ENCODE measurements around the gene BANP.
"Not testable (repeated sequence)": the region's sequence is repeated elsewhere in the genome, so short reads cannot be mapped to it uniquely, and the experiment has no call there.

The BANP gene

DNA sequence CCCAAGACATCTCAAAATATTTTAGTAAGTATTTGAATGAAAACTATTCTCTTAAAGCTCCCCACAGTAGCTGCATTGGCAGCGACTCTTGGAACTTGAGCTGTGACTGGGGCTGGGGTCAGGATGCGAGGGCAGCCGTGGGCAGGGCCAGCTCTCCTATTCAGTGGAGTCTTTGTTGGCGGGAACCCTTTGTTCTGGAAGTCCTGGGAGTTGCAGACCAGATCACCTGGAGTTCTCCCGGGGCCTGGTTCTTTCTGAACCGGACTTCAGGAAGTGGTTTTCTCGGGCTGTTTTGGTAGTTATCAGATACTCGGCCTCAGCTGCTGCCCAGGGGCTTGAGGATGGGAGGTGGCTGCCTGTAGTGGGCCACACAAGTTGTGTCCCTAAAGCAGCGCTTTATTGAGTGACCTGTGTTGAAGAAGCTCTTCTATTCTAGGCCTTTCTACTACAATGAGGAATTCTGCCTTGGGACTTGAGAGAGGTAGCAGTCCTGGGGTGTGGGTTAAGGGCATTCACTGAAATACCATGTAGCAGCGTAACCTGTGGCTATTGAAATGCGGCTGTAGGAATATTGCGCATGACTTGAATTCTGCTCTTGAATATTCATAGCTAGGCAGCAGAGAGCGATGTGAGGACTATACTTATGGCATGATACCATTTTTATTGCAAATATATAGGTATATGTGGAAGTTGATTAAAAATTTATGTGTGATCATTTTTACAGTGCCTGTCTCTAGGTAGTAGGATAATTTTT, 77.1 kb downstream of the BANP start:
- not testable (repeated sequence) for DNase-seq (ENCODE audit: low read depth, low spot score)

DNA sequence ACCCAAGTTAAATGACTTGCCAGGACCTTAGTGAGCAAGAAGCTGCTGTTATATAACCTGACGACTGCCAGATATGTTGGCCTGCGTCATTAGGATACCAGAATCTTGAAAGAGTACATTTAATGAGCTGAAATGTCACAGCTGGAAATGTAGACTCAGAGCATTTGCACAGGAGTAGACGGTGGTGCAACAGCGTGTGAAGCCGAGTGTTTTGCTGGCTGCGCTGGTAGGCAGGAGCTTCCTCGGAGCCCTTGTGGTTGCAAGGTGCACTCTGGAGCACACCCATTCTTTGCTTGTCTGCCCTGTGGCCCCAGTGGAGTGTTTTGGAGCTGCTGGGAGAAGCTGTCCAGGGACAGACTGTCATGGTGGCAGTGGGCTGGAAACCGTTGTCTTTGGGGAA, 79.3 kb downstream of the BANP start:
- DNase-seq (ENCODE audit: low read depth, low spot score), result no peak

DNA sequence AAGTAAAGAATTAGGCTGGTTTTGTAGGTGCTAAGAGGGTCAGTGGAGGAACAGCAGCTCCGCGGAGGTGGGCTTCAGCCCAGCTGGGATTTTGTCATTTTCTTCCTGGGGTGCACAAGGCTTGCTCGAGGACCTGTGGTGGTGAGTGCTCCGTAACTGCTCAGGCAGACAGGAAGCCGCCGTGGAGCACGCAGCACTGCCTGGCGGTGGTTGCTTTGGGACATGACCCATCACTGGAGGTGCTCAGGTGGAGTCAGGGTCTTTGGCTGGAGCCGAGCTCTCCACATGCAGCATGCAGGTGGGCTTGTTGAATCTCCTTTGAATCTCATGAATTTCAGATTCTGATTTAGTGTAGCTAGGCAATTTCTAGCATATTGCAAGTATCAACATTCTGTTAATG, 79.7 kb downstream of the BANP start:
- not testable (repeated sequence) for DNase-seq (ENCODE audit: low read depth, low spot score)

DNA sequence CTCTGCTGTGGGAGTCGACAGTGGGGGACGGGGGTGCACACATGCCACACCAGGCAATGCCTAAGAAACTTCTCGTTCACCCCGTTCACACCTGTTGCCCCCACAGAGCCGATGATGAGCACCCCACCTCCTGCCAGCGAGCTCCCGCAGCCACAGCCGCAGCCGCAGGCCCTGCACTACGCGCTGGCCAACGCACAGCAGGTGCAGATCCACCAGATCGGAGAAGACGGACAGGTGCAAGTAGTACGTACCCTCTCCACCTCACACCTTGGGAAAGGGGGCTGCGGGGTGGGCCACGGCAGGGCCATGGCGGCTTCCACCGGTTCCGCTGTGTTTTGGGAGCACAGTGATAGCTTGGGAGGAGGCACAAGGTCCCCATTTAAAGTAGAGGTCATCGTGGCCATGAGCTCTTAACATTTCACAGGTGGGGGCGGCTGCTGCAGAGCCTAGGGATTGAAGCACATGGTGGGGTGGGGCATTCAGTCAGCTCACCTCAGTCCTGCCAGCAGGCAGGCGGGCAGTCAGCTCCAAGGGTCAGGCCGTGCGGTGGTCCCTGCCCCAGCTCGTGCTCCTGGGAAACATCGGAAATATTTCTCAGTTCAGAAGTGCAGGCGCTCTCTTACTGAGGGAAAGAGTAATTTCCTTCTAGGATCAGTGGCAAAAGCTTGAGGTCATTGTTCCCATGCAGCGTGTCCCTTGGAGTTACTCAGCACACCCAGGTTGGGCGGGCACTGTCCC, 81.9 kb downstream of the BANP start:
- DNase-seq (ENCODE audit: low read depth, low spot score), result not testable (repeated sequence)

- no peak for DNase-seq (ENCODE audit: low read depth, low spot score)
Observed at GRCh38 chr16:88034770-88035169, 83.5 kb downstream of the BANP start.

GRCh38 chr16:88035292-88035691, 84.1 kb downstream of the BANP start:
- DNase-seq (ENCODE audit: low read depth, low spot score), result no peak

DNA sequence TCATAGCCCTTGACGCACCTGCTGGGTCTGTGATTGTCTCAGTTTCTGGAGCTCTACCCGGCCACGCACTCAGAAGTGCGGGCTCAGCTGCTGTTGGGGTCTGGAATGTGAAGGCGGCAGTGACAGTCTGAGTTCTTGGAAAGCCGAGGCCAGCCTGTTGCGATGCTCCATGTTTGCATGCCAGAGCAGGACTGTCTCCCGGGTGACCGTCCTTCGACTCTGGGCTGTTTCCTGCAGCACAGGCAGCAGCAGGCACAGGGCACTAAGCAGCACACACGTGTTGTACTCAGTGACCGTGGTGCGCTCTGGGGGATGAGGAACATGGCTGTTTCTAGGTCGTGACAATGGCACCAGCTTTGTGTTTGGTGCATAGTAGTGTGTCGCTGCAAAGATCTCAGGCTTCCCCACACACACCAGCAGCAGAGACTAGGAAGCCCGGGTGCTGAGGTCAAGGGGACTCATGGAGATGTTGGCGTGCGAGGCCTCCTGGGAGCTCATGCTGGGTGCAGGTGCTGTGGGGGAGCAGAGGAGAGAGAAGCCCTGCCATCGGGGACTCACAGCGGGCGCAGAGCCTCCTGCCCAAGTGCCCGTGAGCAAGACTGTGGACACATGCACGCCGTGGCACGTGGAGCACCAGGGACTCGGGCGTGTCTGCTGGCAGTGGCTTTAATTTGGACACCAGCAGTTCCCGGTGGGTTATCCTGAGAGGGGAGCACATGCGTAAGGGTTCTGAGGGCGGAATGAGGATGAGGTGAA, 84.8 kb downstream of the BANP start:
- DNase-seq (ENCODE audit: low read depth, low spot score), result not testable (repeated sequence)

DNA sequence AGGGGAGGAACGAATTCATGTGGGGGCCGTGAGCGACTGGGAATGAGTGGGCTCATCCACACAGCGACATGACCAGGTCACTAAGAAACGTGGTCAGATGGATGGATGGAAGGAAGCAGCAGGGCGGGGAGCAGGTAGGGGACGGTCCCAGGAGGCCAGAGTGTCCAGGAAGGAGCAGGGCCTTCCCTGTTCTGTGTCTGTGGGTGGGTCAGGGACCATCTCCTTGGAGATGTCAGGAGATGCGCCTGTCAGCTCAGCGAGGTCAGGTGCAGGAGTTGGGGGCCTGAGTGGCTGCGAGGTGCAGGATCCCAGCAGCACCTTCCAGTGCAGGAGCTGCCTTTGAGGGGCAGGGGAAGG, 85.4 kb downstream of the BANP start:
- not testable (repeated sequence) for DNase-seq (ENCODE audit: low read depth, low spot score)

DNA sequence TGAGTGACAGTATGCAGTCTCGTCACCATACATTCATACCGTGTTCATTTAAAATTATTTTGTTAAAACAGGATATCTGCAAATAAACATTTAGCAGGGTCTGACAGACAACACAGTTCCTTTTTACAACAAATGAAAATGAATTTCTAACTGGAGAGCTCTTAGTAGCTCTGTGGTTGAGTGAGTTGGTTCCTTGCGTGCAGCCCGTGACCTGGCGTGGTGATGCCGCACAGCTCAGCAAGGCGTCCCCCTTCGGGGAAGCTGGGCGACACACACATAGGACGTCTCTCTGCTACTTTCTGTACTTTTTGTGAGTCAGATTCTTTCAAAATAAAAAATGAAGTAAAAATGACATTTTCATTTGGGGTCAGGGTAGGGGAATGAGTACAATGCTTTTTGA, 86.1 kb downstream of the BANP start:
- not testable (repeated sequence) for DNase-seq (ENCODE audit: low read depth, low spot score)

DNA sequence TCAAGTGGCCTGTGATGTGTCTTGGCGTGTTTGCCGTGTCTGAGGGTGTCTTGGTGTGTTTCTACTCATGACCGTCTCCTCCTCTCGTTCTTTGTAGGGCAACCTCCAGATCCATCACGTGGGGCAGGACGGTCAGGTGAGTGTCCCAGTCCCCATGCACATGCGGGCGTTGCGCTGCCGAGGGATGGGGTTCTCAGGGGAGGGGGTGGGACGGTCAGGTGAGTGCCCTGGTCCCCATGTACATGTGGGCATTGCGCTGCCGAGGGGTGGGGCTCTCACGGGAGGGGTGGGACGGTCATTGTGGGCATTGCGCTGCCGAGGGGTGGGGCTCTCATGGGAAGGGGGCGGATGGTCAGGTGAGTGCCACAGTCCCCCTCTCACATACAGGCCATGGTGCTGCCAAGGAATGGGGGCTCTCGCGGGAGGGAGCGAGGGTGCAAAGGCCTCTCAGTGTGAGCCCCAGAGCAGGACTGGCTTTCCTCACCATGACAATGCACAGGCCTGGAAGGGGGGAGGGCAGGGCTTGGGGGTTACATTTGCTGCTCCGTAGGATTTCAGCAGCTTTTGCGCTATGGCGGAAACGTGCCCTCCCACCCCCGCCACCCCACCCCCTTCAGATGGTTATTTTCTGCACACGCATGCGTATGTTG, 86.8 kb downstream of the BANP start:
- DNase-seq (ENCODE audit: low read depth, low spot score), result not testable (repeated sequence)

DNA sequence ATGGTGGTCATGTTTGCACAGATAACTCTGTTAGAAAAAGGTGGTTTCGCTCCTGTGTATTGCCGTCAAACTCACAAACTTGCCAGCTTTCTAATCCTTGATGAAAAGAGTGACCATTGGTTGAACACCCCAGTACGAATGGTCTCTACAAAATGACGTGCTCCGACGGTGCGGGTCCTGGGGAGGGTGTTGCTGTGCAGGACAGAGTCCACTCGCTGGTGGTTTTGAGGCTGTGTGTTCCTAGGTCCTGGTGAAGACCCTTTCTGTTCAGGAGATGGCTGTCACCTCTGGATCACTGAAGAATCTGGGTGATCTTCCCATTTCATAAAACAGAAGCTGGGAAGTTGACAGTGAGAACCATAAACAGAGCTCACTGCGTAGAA, 87.3 kb downstream of the BANP start:
- not testable (repeated sequence) for DNase-seq (ENCODE audit: low read depth, low spot score)

- DNase-seq (ENCODE audit: low read depth, low spot score), result no peak
Observed at GRCh38 chr16:88039591-88039990, 88.4 kb downstream of the BANP start.

GRCh38 chr16:88040196-88040876, 89.1 kb downstream of the BANP start:
- not testable (repeated sequence) for DNase-seq (ENCODE audit: low read depth, low spot score)

DNA sequence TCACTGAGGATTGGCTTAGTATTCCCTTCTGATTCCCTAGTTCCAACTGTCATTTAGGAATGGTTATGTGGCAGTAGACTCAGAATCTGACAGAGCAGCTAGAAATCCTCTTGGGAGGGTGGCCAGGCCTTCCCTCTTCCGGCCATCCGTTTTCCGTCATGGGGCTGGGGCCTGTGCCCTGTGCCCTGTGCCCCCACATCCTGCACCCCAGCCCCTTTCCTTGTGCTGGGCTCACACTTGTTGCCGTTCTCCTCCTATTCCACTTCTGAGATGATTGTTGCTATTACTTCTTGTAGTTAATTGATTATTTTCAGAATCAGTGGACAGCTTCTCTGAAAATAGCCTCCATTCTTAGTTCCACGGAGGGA, 89.6 kb downstream of the BANP start:
- DNase-seq (ENCODE audit: low read depth, low spot score), result not testable (repeated sequence)

- not testable (repeated sequence) for DNase-seq (ENCODE audit: low read depth, low spot score)
Observed at GRCh38 chr16:88041506-88041905, 90.3 kb downstream of the BANP start.

GRCh38 chr16:88041986-88042562, 90.8 kb downstream of the BANP start:
- DNase-seq (ENCODE audit: low read depth, low spot score), result not testable (repeated sequence)

- DNase-seq (ENCODE audit: low read depth, low spot score), result not testable (repeated sequence)
Observed at GRCh38 chr16:88043208-88043910, 92.1 kb downstream of the BANP start.

DNA sequence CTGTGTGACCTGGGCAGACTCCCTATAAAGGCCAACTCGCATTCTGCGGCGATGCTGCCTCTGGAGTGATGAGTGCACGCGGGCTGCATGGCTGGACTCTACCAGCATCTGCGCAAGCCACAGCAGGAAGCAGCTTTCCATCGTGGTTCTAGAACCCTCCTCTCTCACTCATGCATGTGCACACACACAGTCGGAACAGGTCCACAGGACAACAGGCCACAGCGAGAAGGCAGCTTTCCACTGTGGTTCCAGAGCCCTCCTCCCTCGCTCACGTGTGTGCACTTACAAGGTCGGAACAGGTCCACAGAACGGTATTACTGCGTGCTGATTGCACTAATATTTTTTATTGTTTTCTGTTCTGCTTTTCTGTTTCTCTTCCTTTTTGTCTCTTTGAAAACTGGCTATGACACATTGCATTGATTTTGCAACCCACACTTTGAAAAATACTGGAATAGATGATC, 92.9 kb downstream of the BANP start:
- not testable (repeated sequence) for DNase-seq (ENCODE audit: low read depth, low spot score)

DNA sequence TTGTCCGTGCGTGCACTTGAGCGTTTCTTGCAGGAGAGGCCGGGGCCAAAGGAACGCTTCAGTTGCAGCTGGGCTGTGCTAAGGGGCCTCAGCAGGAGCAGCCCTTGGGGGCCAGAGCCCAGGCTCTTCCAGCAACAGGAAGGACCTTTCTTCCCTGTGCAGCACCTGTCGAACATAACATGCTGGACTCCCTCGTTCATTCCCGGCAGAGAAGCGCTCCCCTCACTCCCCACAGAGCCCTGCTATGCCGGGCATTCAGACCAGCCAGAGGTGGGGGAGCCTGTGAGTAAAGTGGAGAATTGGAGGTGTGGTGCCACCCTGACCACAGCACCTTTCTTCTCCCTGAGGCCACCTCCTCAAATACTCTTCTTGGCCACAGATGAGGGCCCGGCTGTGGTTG, 94.1 kb downstream of the BANP start:
- DNase-seq (ENCODE audit: low read depth, low spot score), result not testable (repeated sequence)

DNA sequence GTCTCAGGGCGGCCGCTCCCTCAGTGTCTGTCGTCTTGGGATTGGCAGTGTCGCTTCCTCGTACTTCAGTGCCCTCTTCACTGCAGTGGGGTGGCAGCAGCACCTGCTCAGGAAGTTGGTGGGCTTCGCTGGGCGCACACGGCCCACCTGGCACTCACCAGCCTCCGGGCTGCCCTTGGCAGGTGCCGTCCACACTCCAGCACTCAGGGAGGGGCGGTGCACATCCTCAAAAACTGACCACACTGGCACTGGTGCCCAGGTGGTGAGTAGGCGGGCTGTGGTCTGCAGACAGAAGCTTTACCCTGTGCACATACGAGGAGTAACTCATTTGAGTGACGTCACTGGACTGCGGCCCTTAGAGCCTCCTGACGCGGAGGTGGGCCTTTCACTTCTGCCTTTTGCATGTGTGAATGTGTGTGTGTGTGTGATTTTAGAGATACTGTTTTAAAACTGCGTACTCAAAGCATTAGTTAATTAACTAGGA, 94.6 kb downstream of the BANP start:
- no peak for DNase-seq (ENCODE audit: low read depth, low spot score)
